HepG2 (cell line): ENCODE data around the gene CXCL9. TPM values are rescaled to one million over a fixed set of nuclear protein-coding genes. Genes with fewer than 3 reads are reported as not detected.

ENCODE experiments used
- ATAC-seq: fragments of 200-7000 bp; cut with Tn5 transposase; 3 replicates; pipeline ENCODE4 v1.9.1; 2020; ENCODE audit warnings: mild to moderate bottlenecking, moderate library complexity
- Bru-seq: library from RNA; stranded (reverse); fragments of 400-500 nt; gene quantifications from one replicate; lab custom pipeline; 2021; lab: Mats Ljungman, UMichigan
- BruChase-seq, 2 experiments: library from RNA; stranded (reverse); fragments of 400-500 nt; gene quantifications; one replicate each; lab custom pipeline; 2021; lab: Mats Ljungman, UMichigan
- BruUV-seq: library from RNA; stranded (reverse); fragments of 400-500 nt; replicated peaks from 2 replicates; lab custom pipeline; 2021; lab: Mats Ljungman, UMichigan
- CTCF ChIA-PET: fragments of 300-600 bp; formaldehyde crosslinking; extraction: SDS; loops from one replicate; lab custom pipeline; 2021; ENCODE audit warnings: low total read pairs, inconsistent platforms, low intra/inter-chr PET ratio; lab: Yijun Ruan, JAX
- POLR2A ChIA-PET: fragments of 350-600 bp; sonication (Branson Sonifier 250); formaldehyde crosslinking; loops from one replicate; lab custom pipeline; 2020; ENCODE audit warnings: antibody characterized with exemption, inconsistent platforms; lab: Yijun Ruan, JAX
- DNase-seq: peaks from one replicate; pipeline ENCODE4 v3.0.0-alpha.2; 2015; ENCODE audit warnings: low spot score
- FAIRE-seq: peaks from 3 replicates; lab custom pipeline; 2011; peaks lifted over from hg19 to GRCh38; lab: Jason Lieb, UNC
- H2AFZ ChIP-seq: one replicate; pipeline ENCODE4 v1.6.1; 2011; ENCODE audit warnings: low read length, inconsistent platforms
- H3K27ac ChIP-seq: fragments of 300-600 bp; 3 replicates; pipeline ENCODE4 v1.8.0; 2011; ENCODE audit warnings: mixed run types, mild to moderate bottlenecking, mixed read lengths, low read length, inconsistent platforms; ENCODE audit not compliant: insufficient read depth; ENCODE audit errors: extremely low read length
- H3K27me3 ChIP-seq, 2 experiments: fragments of 200-600 bp in 1 of 2; 2 replicates in 1 of 2; 3 replicates in 1 of 2; pipeline versions ENCODE4 v1.6.0 to v1.8.0; 2011; ENCODE audit warnings: low read length in 2 of 2, mild to moderate bottlenecking in 2 of 2, moderate library complexity in 2 of 2, inconsistent platforms in 1 of 2; ENCODE audit not compliant: insufficient read depth in 2 of 2, control insufficient read depth in 1 of 2
- H3K36me3 ChIP-seq, 2 experiments: fragments of 200-600 bp in 1 of 2; replicated peaks in 1 of 2; 2 replicates in 1 of 2; 3 replicates in 1 of 2; pipeline versions ENCODE4 v1.5.1 to v1.8.0; 2011; ENCODE audit warnings: low read length in 2 of 2, inconsistent platforms in 1 of 2; ENCODE audit not compliant: insufficient read depth in 2 of 2, control insufficient read depth in 1 of 2
- H3K4me1 ChIP-seq: 2 replicates; pipeline ENCODE4 v1.5.1; 2012; ENCODE audit warnings: low read length, inconsistent platforms; ENCODE audit not compliant: insufficient read depth
- H3K4me2 ChIP-seq: 2 replicates; pipeline ENCODE4 v1.6.0; 2011; ENCODE audit warnings: low read depth, low read length, inconsistent platforms
- H3K4me3 ChIP-seq, 3 experiments: fragments of 200-600 bp in 1 of 3; sonication (generic), shearing (Covaris generic) in 1 of 3; replicated peaks in 1 of 3; 2 replicates each; pipeline ENCODE4 v1.5.1; 2011 to 2016; ENCODE audit warnings: low read length in 3 of 3, inconsistent platforms in 2 of 3, low read depth in 2 of 3, mild to moderate bottlenecking in 2 of 3, control low read depth in 1 of 3, mixed read lengths in 1 of 3; ENCODE audit not compliant: insufficient read depth in 1 of 3
- H3K79me2 ChIP-seq: one replicate; pipeline ENCODE4 v1.6.1; 2011; ENCODE audit warnings: low read length, inconsistent platforms; ENCODE audit not compliant: insufficient read depth
- H3K9ac ChIP-seq: 2 replicates; pipeline ENCODE4 v1.6.0; 2011; ENCODE audit warnings: mild to moderate bottlenecking, low read depth, low read length, inconsistent platforms; ENCODE audit not compliant: insufficient read depth
- H3K9me3 ChIP-seq: 2 replicates; pipeline ENCODE4 v1.5.1; 2012; ENCODE audit warnings: mild to moderate bottlenecking, low read length
- H4K20me1 ChIP-seq: 2 replicates; pipeline ENCODE4 v1.6.0; 2011; ENCODE audit warnings: inconsistent platforms, mild to moderate bottlenecking, low read length, moderate library complexity; ENCODE audit not compliant: insufficient read depth
- ATF1 ChIP-seq: IDR thresholded peaks from 2 replicates; pipeline ENCODE4 v1.6.1; 2016; ENCODE audit warnings: mild to moderate bottlenecking, control low read depth
- CBFB ChIP-seq: sonication (generic); formaldehyde crosslinking; IDR thresholded peaks from 2 replicates; pipeline ENCODE4 v1.4.0; 2020; ENCODE audit warnings: missing genetic modification reagents
- CCAR2 ChIP-seq: fragments of 200-400 bp; formaldehyde crosslinking; optimal IDR thresholded peaks from 2 replicates; pipeline ENCODE3; 2018; ENCODE audit warnings: low read depth, mild to moderate bottlenecking, low read length, moderate library complexity
- HMG20B ChIP-seq: conservative IDR thresholded peaks from 2 replicates; pipeline ENCODE4 v1.6.1; 2016; ENCODE audit warnings: missing genetic modification reagents, missing compliant biosample characterization
- KAT2B ChIP-seq: fragments of 150-350 bp; IDR thresholded peaks from 2 replicates; pipeline ENCODE4 v1.6.1; 2014; ENCODE audit warnings: low read depth, low read length, borderline replicate concordance
- KLF16 ChIP-seq, 2 experiments: sonication (generic) in 1 of 2; formaldehyde crosslinking in 1 of 2; IDR thresholded peaks; 2 replicates each; pipeline versions ENCODE4 v1.6.1 to v1.8.0; 2016 to 2023; ENCODE audit warnings: missing genetic modification reagents in 2 of 2, missing compliant biosample characterization in 1 of 2
- MAF1 ChIP-seq: sonication (generic); formaldehyde crosslinking; IDR thresholded peaks from 2 replicates; pipeline ENCODE4 v1.5.0; 2020; ENCODE audit warnings: missing genetic modification reagents, borderline replicate concordance
- MTF1 ChIP-seq: sonication (generic); formaldehyde crosslinking; IDR thresholded peaks from 2 replicates; pipeline ENCODE4 v1.5.0; 2020; ENCODE audit warnings: missing genetic modification reagents
- PAX8 ChIP-seq: sonication (generic); formaldehyde crosslinking; IDR thresholded peaks from 2 replicates; pipeline ENCODE4 v1.8.0; 2022; ENCODE audit warnings: mild to moderate bottlenecking, missing genetic modification reagents, borderline replicate concordance
- ZFP41 ChIP-seq: sonication (generic); formaldehyde crosslinking; IDR thresholded peaks from 2 replicates; pipeline ENCODE4 v1.4.0; 2020; ENCODE audit warnings: mild to moderate bottlenecking, missing genetic modification reagents, borderline replicate concordance
- ZHX1 ChIP-seq: sonication (generic); formaldehyde crosslinking; IDR thresholded peaks from 2 replicates; pipeline ENCODE4 v1.8.1; 2022; ENCODE audit warnings: low read depth, mild to moderate bottlenecking, missing genetic modification reagents
- ZNF383 ChIP-seq: sonication (generic); formaldehyde crosslinking; IDR thresholded peaks from 2 replicates; pipeline ENCODE4 v1.4.0; 2020; ENCODE audit warnings: missing genetic modification reagents, mild to moderate bottlenecking, borderline replicate concordance
- ZNF512 ChIP-seq: sonication (generic); formaldehyde crosslinking; IDR thresholded peaks from 2 replicates; pipeline ENCODE4 v1.4.0; 2020; ENCODE audit warnings: mild to moderate bottlenecking, missing genetic modification reagents
- ZNF792 ChIP-seq: IDR thresholded peaks from 2 replicates; pipeline ENCODE4 v1.6.1; 2016
- WGBS: methylation state at CpG from one replicate; pipeline ENCODE4 v1.1.6; 2017; ENCODE audit warnings: low lambda C conversion rate; 5-methylcytosine and 5-hydroxymethylcytosine counted together
- in situ Hi-C: cut with HindIII; loops from 2 replicates; pipeline ENCODE4 v1.10.0; 2017; ENCODE audit warnings: low pct_unique_long_range_greater_than_20kb; ENCODE audit not compliant: extremely low pct_ligation_motif_present
- intact Hi-C: fragments of 100-400 bp; cut with micrococcal nuclease; formaldehyde crosslinking; loops from one replicate; pipeline ENCODE4 v1.10.0; 2022; ENCODE audit not compliant: unreplicated experiment
- long read RNA-seq, 2 experiments: library from RNA in 1 of 2; library from polyadenylated mRNA in 1 of 2; stranded (forward) in 1 of 2; unstranded in 1 of 2; transcript quantifications; one replicate each; pipeline ENCODE4 v2.0.0, GENCODE V29; 2019 to 2022
- polyA minus RNA-seq, 3 experiments: library from RNA; depleted of rRNA, polyadenylated mRNA; stranded (reverse); fragments of >200 nt; gene quantifications; 2 replicates each; pipeline ENCODE4 v1.2.3, GENCODE V29; 2011; ENCODE audit warnings: low replicate concordance in 1 of 3
- polyA plus RNA-seq, 8 experiments: library from polyadenylated mRNA; depleted of rRNA in 3 of 8; stranded (reverse) in 7 of 8; unstranded in 1 of 8; fragments of >200 nt; fragmentation: Illumina TruSeq in 4 of 8; extraction: Trizol in 4 of 8; gene quantifications; 2 replicates each; pipeline versions ENCODE4 v1.2.1 to v1.2.3, GENCODE V29; 2011 to 2016; ENCODE audit warnings: low read depth in 4 of 8, missing spikeins in 1 of 8, mixed read lengths in 1 of 8; ENCODE audit not compliant: insufficient read depth in 1 of 8
- total RNA-seq, 5 experiments: library from RNA; depleted of rRNA; stranded (reverse); fragments of >200 nt; fragmentation: Illumina TruSeq; extraction: Trizol; gene quantifications; 2 replicates each; pipeline ENCODE4 v1.2.3, GENCODE V29; 2016; ENCODE audit warnings: low read depth in 1 of 5

The CXCL9 gene
- not detected in 2 replicates for total RNA-seq (2016; rRNA removed; fragmentation: Illumina TruSeq; extraction: Trizol)
- total RNA-seq (2016; cell fraction: cytosol; rRNA removed; fragmentation: Illumina TruSeq; extraction: Trizol; ENCODE audit: low read depth): not detected in 2 replicates
- total RNA-seq (2016; cell fraction: insoluble cytoplasmic fraction; rRNA removed; fragmentation: Illumina TruSeq; extraction: Trizol): not detected in 2 replicates
- total RNA-seq (2016; cell fraction: membrane; rRNA removed; fragmentation: Illumina TruSeq; extraction: Trizol): not detected in 2 replicates
- not detected in 2 replicates for total RNA-seq (2016; cell fraction: nucleus; rRNA removed; fragmentation: Illumina TruSeq; extraction: Trizol)
- polyA plus RNA-seq (2011; rRNA removed): not detected in 2 replicates
- not detected in 2 replicates for polyA plus RNA-seq (2011; cell fraction: cytosol; rRNA removed)
- polyA plus RNA-seq (2011; cell fraction: nucleus; rRNA removed): not detected in 2 replicates
- not detected in 2 replicates for polyA plus RNA-seq (2012)
- not detected in 2 replicates for polyA plus RNA-seq (2016; cell fraction: cytosol; fragmentation: Illumina TruSeq; extraction: Trizol; ENCODE audit: low read depth)
- not detected in 2 replicates for polyA plus RNA-seq (2016; cell fraction: insoluble cytoplasmic fraction; fragmentation: Illumina TruSeq; extraction: Trizol; ENCODE audit: low read depth)
- polyA plus RNA-seq (2016; cell fraction: membrane; fragmentation: Illumina TruSeq; extraction: Trizol; ENCODE audit: low read depth): not detected in 2 replicates
- not detected in 2 replicates for polyA plus RNA-seq (2016; cell fraction: nucleus; fragmentation: Illumina TruSeq; extraction: Trizol; ENCODE audit: insufficient read depth, low read depth)
- not detected in 2 replicates for polyA minus RNA-seq (2011; rRNA and poly(A)+ RNA removed; ENCODE audit: low replicate concordance)
- not detected in 2 replicates for polyA minus RNA-seq (2011; cell fraction: cytosol; rRNA and poly(A)+ RNA removed)
- polyA minus RNA-seq (2011; cell fraction: nucleus; rRNA and poly(A)+ RNA removed): not detected in 2 replicates
- not detected for Bru-seq, nascent RNA
- not detected for BruChase-seq, experiment 1, labeled RNA remaining after a 6-hour chase
- BruChase-seq, experiment 2, labeled RNA remaining after a 2-hour chase: not detected
- long read RNA-seq, experiment 1: 0 reads
- long read RNA-seq, experiment 2: 0 reads

- FAIRE-seq: no peak
- intact Hi-C loops: no loop called here
- Histone ChIP-seq H3K36me3 (no peaks in the 10 kb centered on the region), H3K4me3 (no peak within 1 kb of the TSS)
- TF ChIP-seq ZFP41: no peak
- no peak for TF ChIP-seq PAX8 (CRISPR knock-in tag)
- TF ChIP-seq ZNF383 (CRISPR knock-in tag): no peak
- no peak for TF ChIP-seq KAT2B
- TF ChIP-seq CBFB (CRISPR knock-in tag): no peak
- no peak for TF ChIP-seq HMG20B (CRISPR knock-in tag)
- TF ChIP-seq ATF1: no peak
- no peak for TF ChIP-seq KLF16 (CRISPR knock-in tag; IDR thresholded peaks at IDR 0.05)
- no peak for TF ChIP-seq MAF1 (CRISPR knock-in tag)
- no peak for TF ChIP-seq ZNF512 (CRISPR knock-in tag)
- TF ChIP-seq ZNF792 (CRISPR knock-in tag): no peak
- TF ChIP-seq ZHX1: no peak
- no peak for TF ChIP-seq CCAR2
- no peak for TF ChIP-seq MTF1 (CRISPR knock-in tag)
- TF ChIP-seq, all 625 proteins: peak for 0
- 6% methylated on average over 1 of the region's 1 CpG for WGBS
- Histone ChIP-seq H3K79me2 (no peaks in the 10 kb centered on the region), H3K9me3 (no peaks in the 10 kb centered on the region), H3K4me2 (no peak within 1 kb of the TSS), H3K4me1 (no peaks in the 10 kb centered on the region), H3K9ac (no peak within 1 kb of the TSS), H4K20me1 (no peaks in the 10 kb centered on the region), H3K27ac (no peak within 1 kb of the TSS), H3K27me3 (peaks cover 0 to 6% of the 10 kb centered on the region in 2 experiments; a peak in 1 of 5 replicates), H2AFZ (no peak within 1 kb of the TSS)
- no peak for DNase-seq
- in situ Hi-C loops: no loop called here
- POLR2A ChIA-PET: no interaction called here
- no TSS peak for BruUV-seq
- ATAC-seq: no peak
- CTCF ChIA-PET: no interaction called here
Measured at GRCh38 chr4:76007089-76007862, at the start of gene CXCL9. CXCL9 (minus strand) TSS chr4:76007509; CDS start chr4:76007449, 60 bp downstream.
